GM18868 (cell line): ENCODE data around the gene NCOR1.

Experiments
- ATAC-seq: cut with Tn5 transposase; IDR thresholded peaks from one replicate; pipeline ENCODE4 v1.9.1; 2021; ENCODE audit warnings: mild to moderate bottlenecking, moderate library complexity; ENCODE audit not compliant: unreplicated experiment

NCOR1 gene

DNA sequence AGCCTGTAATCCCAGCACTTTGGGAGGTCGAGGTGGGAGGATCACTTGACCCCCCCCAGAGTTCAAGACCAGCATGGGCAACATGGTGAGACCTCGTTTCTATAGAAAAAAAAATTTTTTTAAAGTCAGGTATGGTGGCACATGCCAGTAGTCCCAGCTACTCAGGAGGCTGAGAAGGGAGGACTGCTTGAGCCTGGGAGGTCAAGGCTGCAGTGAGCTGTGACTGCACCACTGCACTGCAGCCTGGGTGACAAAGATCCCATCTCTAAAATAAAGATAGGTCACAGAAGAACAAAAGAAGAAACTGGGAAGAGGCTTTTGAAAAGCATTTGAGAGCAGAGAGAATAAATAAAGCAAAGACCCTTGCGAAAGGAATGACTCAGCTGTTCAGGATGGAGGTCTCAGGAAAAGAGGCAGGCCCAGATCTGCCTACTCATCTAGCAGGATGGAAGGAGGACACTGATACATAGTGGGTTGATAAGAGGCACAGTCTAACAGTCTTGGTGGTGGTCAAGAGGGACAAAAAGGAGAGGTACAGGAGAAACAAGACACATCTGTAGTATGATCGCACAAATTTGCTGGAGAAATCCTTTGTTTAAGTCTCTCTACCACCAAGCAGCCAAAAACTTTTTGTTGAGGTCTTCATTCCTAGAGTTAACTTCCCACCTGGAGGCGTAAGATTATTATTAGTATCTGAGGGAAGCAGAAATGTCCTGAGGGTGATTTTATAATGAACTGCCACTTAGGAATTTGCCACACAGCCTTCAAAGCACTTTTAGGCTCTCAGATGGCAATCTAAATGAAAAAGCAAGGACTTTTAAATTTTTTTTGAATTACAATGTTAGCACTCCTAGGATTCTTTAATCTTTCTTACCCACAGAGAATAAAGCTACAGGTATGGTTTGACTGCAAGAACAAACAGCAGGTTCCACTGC lies 233.4 kb downstream of the NCOR1 start:
- no peak for ATAC-seq

DNA sequence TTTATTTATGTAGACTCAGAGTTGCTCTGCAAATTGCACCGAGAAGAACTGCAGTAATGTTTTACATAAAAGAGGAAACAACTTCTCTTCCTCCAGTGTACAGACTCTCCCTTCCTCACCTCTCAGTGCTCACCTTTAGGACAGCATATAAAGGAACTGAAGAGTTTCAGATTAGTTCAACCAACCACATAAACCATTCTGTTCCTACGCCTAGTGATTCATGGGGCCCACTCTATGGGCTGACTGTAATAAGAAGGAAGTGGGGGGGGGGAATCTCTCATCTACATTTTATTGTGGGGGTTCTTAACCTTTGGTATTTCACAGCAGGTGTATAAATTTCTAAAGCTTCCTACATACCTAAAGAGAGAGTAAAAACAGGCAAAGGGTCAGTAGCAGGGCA lies 234.1 kb downstream of the NCOR1 start:
- peak; percentile 96 for ATAC-seq
